Activated CD4-positive, alpha-beta T cell treated with anti-CD3 and anti-CD28 coated beads, Interleukin-2, amount 50 U/mL, for 1 hour (primary cell): ENCODE measurements around the gene ANKFN1.
"Not testable (repeated sequence)": the region's sequence is repeated elsewhere in the genome, so short reads cannot be mapped to it uniquely, and the experiment has no call there.

Source experiments
- DNase-seq: peaks from one replicate; pipeline ENCODE4 v3.0.0-alpha.2; 2020

ANKFN1 gene

DNA sequence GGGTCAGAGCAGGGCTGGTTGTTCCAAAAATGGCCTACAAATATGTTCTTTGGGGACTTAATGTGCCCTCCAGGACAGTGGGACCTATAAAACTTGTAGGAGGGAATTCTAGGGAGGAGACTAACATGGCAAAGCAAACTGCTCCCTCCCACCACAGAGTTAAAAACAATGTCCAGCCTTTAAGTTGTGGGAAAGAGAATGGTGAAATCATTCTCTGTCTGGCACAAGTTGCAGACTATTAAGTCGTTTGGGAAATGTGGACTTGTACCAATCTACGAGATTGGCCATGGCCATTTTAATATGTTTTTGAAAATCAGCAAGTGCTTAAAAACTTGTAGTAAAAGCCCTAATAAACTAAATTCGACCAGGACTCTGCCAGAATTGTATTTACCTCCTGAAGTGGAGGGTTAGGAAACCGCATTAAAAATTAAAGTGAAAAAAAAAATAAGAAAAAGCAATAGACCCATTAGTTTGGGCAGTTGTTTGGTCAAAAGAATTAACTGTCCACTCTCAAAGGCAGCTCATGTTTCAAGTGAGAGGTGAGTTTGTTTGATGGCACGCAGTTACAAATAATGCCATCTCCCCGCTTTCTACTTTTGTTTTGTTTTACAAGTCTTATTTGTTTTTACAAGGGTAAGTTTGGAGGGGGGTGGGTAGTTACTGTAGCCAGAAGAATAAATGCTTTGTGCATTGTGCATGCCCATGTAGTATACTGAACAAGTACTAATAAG is 32.4 kb downstream of the ANKFN1 start:
- DNase-seq = no peak

GRCh38 chr17:56186222-56186786 is 33.0 kb downstream of the ANKFN1 start:
- no peak for DNase-seq

DNA sequence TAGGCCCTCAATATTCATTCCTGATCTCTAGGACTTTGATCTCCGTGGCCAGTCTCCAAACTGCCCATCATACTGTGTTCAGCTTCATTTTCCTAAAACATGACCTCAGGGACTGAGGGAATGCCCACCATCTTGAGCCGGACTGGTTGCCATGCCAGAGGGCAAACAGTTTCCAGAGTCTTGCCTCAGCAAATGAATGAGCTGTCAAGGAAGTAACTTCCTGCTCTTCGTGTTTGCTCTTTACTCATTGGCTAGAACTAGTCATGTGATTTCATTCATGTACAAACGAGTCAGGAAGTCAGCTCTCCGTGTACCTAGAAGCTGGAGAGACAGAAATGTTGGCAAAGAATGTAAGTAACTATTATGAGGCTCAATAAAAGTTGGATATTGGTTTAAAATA is 50.2 kb downstream of the ANKFN1 start:
- DNase-seq = no peak

- no peak for DNase-seq
Measured at GRCh38 chr17:56206351-56206750, 53.1 kb downstream of the ANKFN1 start.

- DNase-seq = no peak
Measured at GRCh38 chr17:56213031-56213430, 59.8 kb downstream of the ANKFN1 start.

DNA sequence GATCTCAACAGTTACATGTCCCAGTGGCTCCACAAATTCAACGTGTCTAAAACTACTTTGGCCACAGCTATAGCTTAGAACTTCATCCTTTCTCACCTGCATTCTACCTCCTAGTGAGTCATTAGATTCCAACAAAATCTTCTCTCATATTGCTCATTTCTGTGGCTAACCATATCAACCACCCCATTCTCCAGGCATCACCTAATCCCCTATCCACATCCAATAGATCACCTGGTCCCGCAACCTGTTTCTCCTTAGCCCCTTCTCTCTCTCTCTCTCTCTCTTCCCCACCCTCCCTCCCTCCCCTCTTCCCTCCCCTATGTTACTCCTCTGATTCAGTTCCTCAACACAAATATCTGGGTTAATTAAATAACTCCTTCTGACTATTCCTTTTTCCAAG is 64.6 kb downstream of the ANKFN1 start:
- no peak for DNase-seq

- DNase-seq = no peak
Measured at GRCh38 chr17:56222255-56222654, 69.0 kb downstream of the ANKFN1 start.

GRCh38 chr17:56230660-56231059 is 77.4 kb downstream of the ANKFN1 start:
- no peak for DNase-seq

- DNase-seq = no peak
Measured at GRCh38 chr17:56231252-56231651, 78.0 kb downstream of the ANKFN1 start.

GRCh38 chr17:56231693-56232092 is 78.4 kb downstream of the ANKFN1 start:
- DNase-seq = no peak

DNA sequence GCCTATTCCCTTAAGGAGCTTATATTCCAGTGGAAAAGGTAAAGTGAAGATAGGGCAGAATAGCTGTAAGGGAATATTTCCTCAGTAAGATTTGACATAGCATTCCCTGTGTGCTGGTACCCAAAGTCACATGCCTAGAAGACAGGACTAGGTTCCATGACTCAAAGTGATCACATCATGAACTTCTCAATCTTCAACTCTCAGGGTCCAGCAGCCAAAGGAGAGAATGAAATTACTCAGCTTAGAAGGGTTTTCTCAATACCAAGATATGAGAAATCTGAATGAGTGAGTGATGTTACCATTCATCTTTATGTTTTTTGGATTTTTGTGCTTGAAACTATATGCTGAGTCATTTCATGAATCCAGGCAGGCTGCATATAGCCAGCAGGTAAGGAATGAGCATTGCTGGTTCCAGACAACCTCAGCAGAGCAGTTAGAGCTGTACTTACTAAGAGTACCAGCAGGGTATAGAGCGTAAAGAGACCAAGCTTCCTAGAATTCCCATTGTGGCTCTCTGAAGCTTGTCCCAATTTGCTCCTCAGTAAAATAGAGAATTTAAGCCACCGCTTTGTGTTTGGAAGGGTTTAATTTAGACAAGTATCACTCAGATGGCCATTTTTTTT is 91.1 kb downstream of the ANKFN1 start:
- DNase-seq = no peak

DNA sequence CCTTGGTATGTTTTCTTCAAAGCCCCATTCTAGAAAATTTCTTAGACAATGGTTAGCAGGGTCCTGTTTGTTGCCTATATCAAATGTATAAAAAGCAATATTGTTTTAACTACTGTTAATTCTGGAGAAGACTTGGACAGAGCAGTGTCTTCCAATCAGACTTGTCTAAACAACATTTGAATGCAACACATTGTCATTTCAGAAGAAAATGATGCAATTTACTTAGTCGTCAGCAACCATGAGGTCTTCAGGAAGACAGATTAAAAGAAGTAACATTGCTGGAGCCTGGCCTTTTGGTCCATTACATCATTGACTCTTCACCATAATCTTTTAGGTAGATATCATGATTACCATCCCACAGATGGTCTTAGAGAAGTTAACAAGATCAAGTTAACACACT is 94.5 kb downstream of the ANKFN1 start:
- no peak for DNase-seq

DNA sequence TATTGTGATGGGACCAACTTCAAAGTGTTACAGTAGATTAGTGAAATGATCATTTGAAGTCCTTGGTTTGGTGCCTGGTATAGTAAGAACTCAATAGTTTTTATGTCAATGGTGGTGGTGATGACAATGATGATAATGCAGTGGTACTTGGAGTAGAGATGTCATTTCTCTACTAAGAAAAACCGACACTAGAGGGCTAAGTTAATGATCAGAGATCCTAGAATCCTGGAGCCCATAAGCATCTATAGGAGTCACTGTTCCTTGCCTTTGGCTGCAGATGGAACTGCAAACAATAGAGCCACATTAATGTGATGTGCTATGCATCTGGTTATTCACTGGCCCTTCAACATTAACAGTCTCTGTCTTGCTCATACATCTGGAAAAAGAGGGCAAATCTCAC is 103.8 kb downstream of the ANKFN1 start:
- DNase-seq = no peak

GRCh38 chr17:56260376-56261002 is 107.2 kb downstream of the ANKFN1 start:
- DNase-seq = no peak

DNA sequence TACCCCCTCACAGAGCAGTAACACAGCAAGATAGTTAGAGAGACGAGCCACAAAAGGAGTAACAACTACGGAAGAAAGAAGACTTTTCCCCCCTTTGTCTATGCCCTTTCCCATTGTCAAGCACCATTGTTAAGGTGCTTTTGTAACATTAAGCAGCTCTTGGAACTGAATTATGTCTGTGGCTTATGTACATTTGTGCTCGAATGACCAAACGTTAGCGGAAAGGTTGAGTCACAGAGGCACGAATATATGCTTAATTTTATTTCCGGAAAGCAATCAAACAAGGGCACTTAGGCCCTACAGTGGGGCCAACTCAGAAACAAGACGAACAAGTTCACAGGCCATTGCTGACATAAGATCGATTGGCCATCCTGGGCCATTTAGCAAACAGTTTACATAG is 109.5 kb downstream of the ANKFN1 start:
- no peak for DNase-seq

- DNase-seq = no peak
Measured at GRCh38 chr17:56269556-56270389, 116.5 kb downstream of the ANKFN1 start.

DNA sequence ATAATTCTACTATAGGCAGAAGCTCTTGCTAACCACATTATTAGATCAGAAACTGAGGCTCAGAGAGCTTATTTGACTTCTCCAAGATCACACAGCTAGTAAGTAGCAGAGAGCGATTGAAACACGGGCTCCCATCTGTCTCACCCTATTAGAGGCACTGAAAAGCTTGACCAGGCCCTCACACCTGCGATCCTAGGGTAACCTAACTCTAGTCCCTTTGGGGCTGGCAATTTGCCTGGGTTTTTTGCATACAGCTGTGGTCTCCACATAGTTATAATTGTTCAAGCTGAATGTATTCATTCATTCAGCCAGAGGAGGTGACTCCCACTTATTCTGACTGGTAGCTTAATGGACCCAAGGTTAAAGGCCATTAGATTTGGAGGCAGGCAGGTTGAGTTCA is 121.2 kb downstream of the ANKFN1 start:
- DNase-seq = no peak

GRCh38 chr17:56284482-56284881 is 131.2 kb downstream of the ANKFN1 start:
- DNase-seq = no peak

DNA sequence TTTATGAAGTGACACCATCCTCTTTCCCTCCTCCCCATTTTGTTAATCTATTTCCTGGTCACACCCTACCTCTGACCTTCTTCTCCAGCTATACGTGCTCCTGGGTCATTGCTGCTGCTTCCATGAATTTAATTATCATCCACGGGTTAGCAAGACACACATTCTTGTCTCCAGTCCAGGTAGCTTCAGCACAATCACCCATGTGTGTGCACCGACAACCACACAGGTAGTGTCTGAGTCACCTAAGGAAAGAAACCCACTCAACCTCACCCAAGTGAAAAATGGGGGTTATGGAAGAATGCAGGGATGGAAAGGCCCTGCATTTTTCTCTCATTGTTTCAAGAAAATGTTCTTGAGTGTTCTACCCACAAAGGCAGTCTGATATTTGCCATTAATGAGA is 135.5 kb downstream of the ANKFN1 start:
- not testable (repeated sequence) for DNase-seq

DNA sequence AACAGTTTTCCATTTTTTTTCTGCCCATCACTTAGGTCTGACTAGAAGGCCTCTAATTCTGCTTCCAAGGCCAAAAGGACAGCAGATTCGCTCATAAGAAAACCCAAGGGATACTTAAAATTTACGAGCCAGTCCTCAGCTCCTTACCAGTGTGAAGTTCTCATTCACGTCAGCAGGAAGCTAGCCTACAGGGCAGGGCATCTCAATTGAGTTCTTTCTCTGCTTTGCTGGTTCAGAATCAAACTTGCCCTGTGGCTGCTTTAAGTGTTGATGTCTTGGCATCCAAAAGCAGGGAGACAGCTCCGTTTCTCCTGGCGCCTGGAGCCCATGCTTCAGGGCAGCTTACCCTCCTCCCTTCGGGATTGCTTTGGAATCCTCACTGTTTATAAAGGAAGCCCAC is 136.0 kb downstream of the ANKFN1 start:
- no peak for DNase-seq

GRCh38 chr17:56290101-56290801 is 137.0 kb downstream of the ANKFN1 start:
- DNase-seq = no peak

DNA sequence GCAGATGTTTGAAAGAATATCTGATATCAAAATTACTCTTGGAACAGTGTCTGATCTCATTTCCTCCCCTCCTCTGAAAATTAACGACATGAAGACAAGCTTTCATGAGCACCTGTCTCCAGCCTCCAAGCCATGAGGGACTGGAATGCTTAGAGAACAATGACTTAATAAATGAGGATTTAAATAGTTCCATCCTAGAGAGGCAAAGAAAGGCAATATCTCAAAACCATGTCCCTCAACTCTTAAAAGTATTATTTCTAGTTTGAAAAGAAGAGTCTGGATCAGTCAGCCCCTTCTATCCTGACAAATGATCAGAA is 137.5 kb downstream of the ANKFN1 start:
- no peak for DNase-seq
